Endothelial cell of umbilical vein (primary cell): ENCODE results near the gene ENPEP. TPM values are rescaled to one million over a fixed set of nuclear protein-coding genes. Genes with fewer than 3 reads are reported as not detected.

Source experiments
- BruUV-seq: library from RNA; stranded (reverse); fragments of 400-500 nt; replicated peaks from 2 replicates; lab custom pipeline; 2021; lab: Mats Ljungman, UMichigan
- CTCF ChIA-PET: fragments of 300-600, 350-600 bp; sonication (Branson Sonifier 250); formaldehyde crosslinking; loops from one replicate; lab custom pipeline; 2021; ENCODE audit warnings: antibody characterized with exemption, inconsistent platforms; lab: Charles Lee
- POLR2A ChIA-PET: fragments of 300-600, 350-600 bp; sonication (Branson Sonifier 250); formaldehyde crosslinking; loops from one replicate; lab custom pipeline; 2021; ENCODE audit warnings: antibody characterized with exemption, inconsistent platforms; lab: Charles Lee
- DNase-seq: peaks from one replicate; pipeline ENCODE4 v3.0.0-alpha.2; 2011; ENCODE audit warnings: low read depth, low spot score
- FAIRE-seq: peaks from 2 replicates; lab custom pipeline; 2011; peaks lifted over from hg19 to GRCh38; lab: Jason Lieb, UNC
- H2AFZ ChIP-seq: 2 replicates; pipeline ENCODE4 v1.6.0; 2012; ENCODE audit warnings: low read depth, low read length, control low read depth, inconsistent platforms
- H3K27ac ChIP-seq: 2 replicates; pipeline ENCODE4 v1.5.1; 2011; ENCODE audit warnings: low read depth, mild to moderate bottlenecking, control low read depth, low read length, moderate library complexity; ENCODE audit not compliant: insufficient read depth
- H3K27me3 ChIP-seq, 2 experiments: 2 replicates each; pipeline versions ENCODE4 v1.6.0 to v1.6.1; 2011; ENCODE audit warnings: low read length in 2 of 2, mixed read lengths in 1 of 2; ENCODE audit not compliant: control insufficient read depth in 2 of 2, insufficient read depth in 2 of 2
- H3K36me3 ChIP-seq, 2 experiments: 2 replicates in 1 of 2; 3 replicates in 1 of 2; pipeline ENCODE4 v1.5.1; 2011; ENCODE audit warnings: low read length in 2 of 2, mild to moderate bottlenecking in 1 of 2, moderate library complexity in 1 of 2; ENCODE audit not compliant: control insufficient read depth in 2 of 2, insufficient read depth in 2 of 2; ENCODE audit errors: extremely low read depth in 1 of 2
- H3K4me1 ChIP-seq: 3 replicates; pipeline ENCODE4 v1.5.1; 2011; ENCODE audit warnings: mild to moderate bottlenecking, low read length; ENCODE audit not compliant: control insufficient read depth, insufficient read depth; ENCODE audit errors: extremely low read depth
- H3K4me2 ChIP-seq: 2 replicates; pipeline ENCODE4 v1.6.1; 2011; ENCODE audit warnings: low read length, control low read depth, mixed read lengths; ENCODE audit not compliant: insufficient read depth
- H3K4me3 ChIP-seq, 3 experiments: fragments of 200-600 bp in 1 of 3; sonication (generic), shearing (Covaris generic) in 1 of 3; replicated peaks in 1 of 3; 2 replicates each; pipeline ENCODE4 v1.5.1; 2011 to 2016; ENCODE audit warnings: control low read depth in 3 of 3, low read length in 3 of 3, mild to moderate bottlenecking in 2 of 3, inconsistent platforms in 1 of 3, low read depth in 1 of 3, moderate library complexity in 1 of 3; ENCODE audit not compliant: insufficient read depth in 1 of 3
- H3K79me2 ChIP-seq: 2 replicates; pipeline ENCODE4 v1.6.0; 2012; ENCODE audit warnings: low read length, inconsistent platforms; ENCODE audit not compliant: control insufficient read depth, insufficient read depth
- H3K9ac ChIP-seq: replicated peaks from 2 replicates; pipeline ENCODE3; 2011; ENCODE audit warnings: low read length, control low read depth; ENCODE audit not compliant: insufficient read depth; ENCODE audit errors: extremely low read depth
- H3K9me1 ChIP-seq: replicated peaks from 3 replicates; pipeline ENCODE4 v1.6.0; 2011; ENCODE audit warnings: mild to moderate bottlenecking, low read length; ENCODE audit not compliant: control insufficient read depth, insufficient read depth; ENCODE audit errors: extremely low read depth
- H3K9me3 ChIP-seq: replicated peaks from 2 replicates; pipeline ENCODE4 v1.5.1; 2012; ENCODE audit warnings: low read length, inconsistent platforms; ENCODE audit not compliant: control insufficient read depth, insufficient read depth
- H4K20me1 ChIP-seq: replicated peaks from 2 replicates; pipeline ENCODE3; 2011; ENCODE audit warnings: mild to moderate bottlenecking, low read length; ENCODE audit not compliant: control insufficient read depth, insufficient read depth; ENCODE audit errors: extremely low read depth
- EZH2 ChIP-seq: IDR thresholded peaks from 2 replicates; pipeline ENCODE4 v1.6.1; 2012; ENCODE audit warnings: borderline replicate concordance, low read depth, mild to moderate bottlenecking, moderate library complexity, low read length, inconsistent platforms; ENCODE audit not compliant: severe bottlenecking
- FOS ChIP-seq: IDR thresholded peaks from 2 replicates; pipeline ENCODE4 v1.6.1; 2011; ENCODE audit warnings: mild to moderate bottlenecking, low read length, moderate library complexity, borderline replicate concordance; ENCODE audit not compliant: insufficient read depth
- GATA2 ChIP-seq: IDR thresholded peaks from 2 replicates; pipeline ENCODE4 v1.7.0; 2011; ENCODE audit warnings: low read depth, mild to moderate bottlenecking, moderate library complexity, mixed read lengths, low read length; ENCODE audit not compliant: insufficient read length, insufficient read depth
- JUN ChIP-seq: IDR thresholded peaks from 2 replicates; pipeline ENCODE4 v1.6.1; 2011; ENCODE audit warnings: borderline replicate concordance, low read depth; ENCODE audit not compliant: insufficient read length, insufficient read depth
- MYC ChIP-seq: IDR thresholded peaks from one replicate; pipeline ENCODE4 v1.6.1; 2011; ENCODE audit warnings: mild to moderate bottlenecking, low read depth, low read length
- POLR2A ChIP-seq: IDR thresholded peaks from 2 replicates; pipeline ENCODE4 v1.6.1; 2012; ENCODE audit warnings: low read depth, mild to moderate bottlenecking, control low read depth, low read length
- POLR2AphosphoS5 ChIP-seq: IDR thresholded peaks from 2 replicates; pipeline ENCODE4 v1.6.1; 2012; ENCODE audit warnings: low read depth, mild to moderate bottlenecking, control low read depth, low read length, moderate library complexity; ENCODE audit not compliant: insufficient read depth
- dilution Hi-C: fragments of 300-500 bp; cut with MboI; formaldehyde crosslinking; loops from one replicate; pipeline ENCODE4 v1.15.0; 2019; ENCODE audit warnings: low sequenced_read_pairs; ENCODE audit not compliant: extremely low pct_ligation_motif_present
- intact Hi-C: fragments of 100-400 bp; cut with micrococcal nuclease; formaldehyde crosslinking; loops from one replicate; pipeline ENCODE4 v1.10.0; 2022
- polyA plus RNA-seq, 4 experiments: library from polyadenylated mRNA; depleted of rRNA in 3 of 4; stranded (reverse) in 3 of 4; unstranded in 1 of 4; fragments of >200 nt; gene quantifications; 2 replicates each; pipeline versions ENCODE4 v1.2.1 to v1.2.3, GENCODE V29; 2011 to 2012; ENCODE audit warnings: missing spikeins in 1 of 4
- total RNA-seq: library from RNA; stranded (reverse); gene quantifications from 2 replicates; pipeline ENCODE4 v1.2.3, GENCODE V29; 2021
- TF ChIP-seq, protein P1 (sequence below), 2 donors: IDR thresholded peaks; 1 replicate in 1 of 2; 2 replicates in 1 of 2; pipeline ENCODE4 v1.5.1; 2011; ENCODE audit warnings: low read length in 2 of 2, mild to moderate bottlenecking in 2 of 2, moderate library complexity in 2 of 2, control low read depth in 1 of 2, inconsistent platforms in 1 of 2, low read depth in 1 of 2; ENCODE audit not compliant: insufficient read depth in 1 of 2; ENCODE audit errors: extremely low read depth in 1 of 2
- TF ChIP-seq, protein P2 (sequence below): IDR thresholded peaks from 2 replicates; pipeline ENCODE4 v1.6.1; 2011; ENCODE audit not compliant: insufficient read depth, insufficient read length

Gene ENPEP
- total and polyA plus RNA-seq, 2 donors (not counting 3 experiments of a cell fraction or from before 2014, with no cell fraction given), result not detected

DNA sequence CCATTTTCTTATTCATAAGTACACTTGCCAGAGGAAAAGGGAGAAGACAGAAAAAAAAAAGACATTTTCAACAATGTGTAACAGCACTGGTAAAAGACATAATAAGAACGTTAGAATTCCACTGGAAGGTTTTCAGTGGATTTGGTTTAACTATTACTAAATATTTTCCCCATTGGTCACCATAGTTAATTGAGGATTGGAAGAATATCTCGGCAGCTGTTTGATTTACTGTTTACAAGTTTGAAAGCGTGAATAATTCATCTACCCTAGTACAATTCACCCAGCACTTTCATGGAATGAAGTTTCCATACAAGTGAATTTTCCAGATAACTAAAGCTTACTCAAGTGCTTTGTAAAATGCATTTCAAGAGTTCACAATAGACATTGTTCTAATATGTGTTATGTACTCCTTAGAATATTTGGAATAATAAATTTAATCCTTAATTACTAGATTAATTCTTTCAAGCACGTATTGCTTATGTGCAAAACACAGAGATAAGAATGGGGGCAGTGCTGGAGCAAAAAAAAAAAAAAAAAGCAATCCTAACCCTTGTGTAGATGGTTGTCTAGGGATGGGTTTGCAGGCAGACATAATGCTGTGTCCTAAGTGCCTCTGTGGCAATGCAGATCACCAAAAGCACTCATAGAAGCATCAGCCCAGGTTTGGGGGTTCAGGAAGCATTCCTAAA is 57.1 kb downstream of the ENPEP start:
- no peak for DNase-seq
- Histone ChIP-seq H3K27ac (peak overlapping the region; percentile 94), H3K9me1 (no peaks in the 10 kb centered on the region), H3K27me3 (no peaks in the 10 kb centered on the region), H4K20me1 (no peaks in the 10 kb centered on the region), H3K9me3 (no peaks in the 10 kb centered on the region), H3K9ac (peak overlapping the region; percentile 84), H3K36me3 (no peaks in the 10 kb centered on the region), H3K79me2 (no peaks in the 10 kb centered on the region), H3K4me1 (peaks cover 38% of the 10 kb centered on the region), H2AFZ (peak overlapping the region; percentile 11), H3K4me3 (peak overlapping the region in 1 of 3 experiments; percentile 54), H3K4me2 (peak overlapping the region; percentile 92)
- dilution Hi-C loops, result no loop called here
- CTCF ChIA-PET, result interaction anchor here (1.0 to 3.4 kb wide), 12 partner anchors 10 to 552 kb away, joined by 3 to 22 read pairs (median 6); no protein-coding TSS in a partner anchor
- TF ChIP-seq, protein P1, sequence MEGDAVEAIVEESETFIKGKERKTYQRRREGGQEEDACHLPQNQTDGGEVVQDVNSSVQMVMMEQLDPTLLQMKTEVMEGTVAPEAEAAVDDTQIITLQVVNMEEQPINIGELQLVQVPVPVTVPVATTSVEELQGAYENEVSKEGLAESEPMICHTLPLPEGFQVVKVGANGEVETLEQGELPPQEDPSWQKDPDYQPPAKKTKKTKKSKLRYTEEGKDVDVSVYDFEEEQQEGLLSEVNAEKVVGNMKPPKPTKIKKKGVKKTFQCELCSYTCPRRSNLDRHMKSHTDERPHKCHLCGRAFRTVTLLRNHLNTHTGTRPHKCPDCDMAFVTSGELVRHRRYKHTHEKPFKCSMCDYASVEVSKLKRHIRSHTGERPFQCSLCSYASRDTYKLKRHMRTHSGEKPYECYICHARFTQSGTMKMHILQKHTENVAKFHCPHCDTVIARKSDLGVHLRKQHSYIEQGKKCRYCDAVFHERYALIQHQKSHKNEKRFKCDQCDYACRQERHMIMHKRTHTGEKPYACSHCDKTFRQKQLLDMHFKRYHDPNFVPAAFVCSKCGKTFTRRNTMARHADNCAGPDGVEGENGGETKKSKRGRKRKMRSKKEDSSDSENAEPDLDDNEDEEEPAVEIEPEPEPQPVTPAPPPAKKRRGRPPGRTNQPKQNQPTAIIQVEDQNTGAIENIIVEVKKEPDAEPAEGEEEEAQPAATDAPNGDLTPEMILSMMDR (IDR thresholded peaks at IDR 0.05; ENCODE audit: extremely low read depth in 1 of 2, insufficient read depth in 1 of 2, low read depth in 1 of 2, low read length in 2 of 2), result no peak
- TF ChIP-seq JUN (no peak), POLR2A (no peak), GATA2 (no peak), MYC (no peak), EZH2 (no peak), FOS (no peak), POLR2AphosphoS5 (no peak)
- TF ChIP-seq, protein P2, sequence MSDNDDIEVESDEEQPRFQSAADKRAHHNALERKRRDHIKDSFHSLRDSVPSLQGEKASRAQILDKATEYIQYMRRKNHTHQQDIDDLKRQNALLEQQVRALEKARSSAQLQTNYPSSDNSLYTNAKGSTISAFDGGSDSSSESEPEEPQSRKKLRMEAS, result no peak
- no peak for FAIRE-seq
- POLR2A ChIA-PET, result interaction anchor here (0.7 kb wide), 1 partner anchor 13 kb away, joined by 4 read pairs; no protein-coding TSS in a partner anchor
- intact Hi-C loops, result loop anchor here (1.0 to 5.0 kb wide), 6 partner anchors 8 to 1881 kb away; partner anchors contain the start of genes AP1AR and OSTC
- no TSS peak for BruUV-seq
